Measurements from ENCODE around the gene CABLES1.
"Not testable (repeated sequence)": the region's sequence is repeated elsewhere in the genome, so short reads cannot be mapped to it uniquely, and the experiment has no call there.

CABLES1 gene

DNA sequence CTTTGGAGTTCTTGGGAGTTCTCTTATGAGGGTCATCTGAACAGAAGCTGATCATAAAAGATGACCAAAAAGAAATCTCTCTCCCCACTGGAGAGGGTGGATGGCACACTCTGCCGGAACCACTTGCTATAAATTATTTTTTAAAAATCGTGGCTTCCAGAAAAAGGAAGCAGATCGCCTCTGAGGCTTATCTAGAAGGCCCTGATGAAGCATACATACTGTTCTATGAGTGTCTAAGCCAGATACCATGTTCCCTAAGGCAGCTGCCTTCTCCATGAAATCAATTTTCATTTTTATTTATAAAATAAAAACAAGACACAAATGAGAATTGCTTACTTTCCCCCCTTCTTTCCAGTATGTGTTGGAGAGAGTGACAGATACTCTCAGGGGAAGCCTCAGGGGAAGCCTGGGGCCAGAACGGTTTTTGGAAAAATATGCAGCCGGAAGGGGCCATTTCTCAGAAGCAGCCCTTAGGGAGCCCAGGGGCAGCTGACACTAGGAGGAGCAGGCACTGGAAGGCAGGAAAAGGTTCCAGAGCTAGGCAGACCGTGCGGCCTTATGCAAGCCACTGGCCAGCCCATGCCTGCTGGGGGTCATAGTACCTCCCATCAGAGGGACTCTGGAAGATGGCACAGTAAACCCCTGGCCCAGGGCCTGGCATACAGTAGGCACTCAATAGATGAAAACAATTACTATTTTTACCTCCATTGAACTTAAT is 130.6 kb downstream of the CABLES1 start:
- TF ChIP-seq, protein P1, sequence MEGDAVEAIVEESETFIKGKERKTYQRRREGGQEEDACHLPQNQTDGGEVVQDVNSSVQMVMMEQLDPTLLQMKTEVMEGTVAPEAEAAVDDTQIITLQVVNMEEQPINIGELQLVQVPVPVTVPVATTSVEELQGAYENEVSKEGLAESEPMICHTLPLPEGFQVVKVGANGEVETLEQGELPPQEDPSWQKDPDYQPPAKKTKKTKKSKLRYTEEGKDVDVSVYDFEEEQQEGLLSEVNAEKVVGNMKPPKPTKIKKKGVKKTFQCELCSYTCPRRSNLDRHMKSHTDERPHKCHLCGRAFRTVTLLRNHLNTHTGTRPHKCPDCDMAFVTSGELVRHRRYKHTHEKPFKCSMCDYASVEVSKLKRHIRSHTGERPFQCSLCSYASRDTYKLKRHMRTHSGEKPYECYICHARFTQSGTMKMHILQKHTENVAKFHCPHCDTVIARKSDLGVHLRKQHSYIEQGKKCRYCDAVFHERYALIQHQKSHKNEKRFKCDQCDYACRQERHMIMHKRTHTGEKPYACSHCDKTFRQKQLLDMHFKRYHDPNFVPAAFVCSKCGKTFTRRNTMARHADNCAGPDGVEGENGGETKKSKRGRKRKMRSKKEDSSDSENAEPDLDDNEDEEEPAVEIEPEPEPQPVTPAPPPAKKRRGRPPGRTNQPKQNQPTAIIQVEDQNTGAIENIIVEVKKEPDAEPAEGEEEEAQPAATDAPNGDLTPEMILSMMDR (IDR thresholded peaks at IDR 0.05; ENCODE audit: control insufficient read depth, extremely low read depth, insufficient read depth): no peak
- no peak overlapping the region for H3K4me3 ChIP-seq (ENCODE audit: low read depth, low read length)
- DNase-seq (ENCODE audit: low read depth): no peak

DNA sequence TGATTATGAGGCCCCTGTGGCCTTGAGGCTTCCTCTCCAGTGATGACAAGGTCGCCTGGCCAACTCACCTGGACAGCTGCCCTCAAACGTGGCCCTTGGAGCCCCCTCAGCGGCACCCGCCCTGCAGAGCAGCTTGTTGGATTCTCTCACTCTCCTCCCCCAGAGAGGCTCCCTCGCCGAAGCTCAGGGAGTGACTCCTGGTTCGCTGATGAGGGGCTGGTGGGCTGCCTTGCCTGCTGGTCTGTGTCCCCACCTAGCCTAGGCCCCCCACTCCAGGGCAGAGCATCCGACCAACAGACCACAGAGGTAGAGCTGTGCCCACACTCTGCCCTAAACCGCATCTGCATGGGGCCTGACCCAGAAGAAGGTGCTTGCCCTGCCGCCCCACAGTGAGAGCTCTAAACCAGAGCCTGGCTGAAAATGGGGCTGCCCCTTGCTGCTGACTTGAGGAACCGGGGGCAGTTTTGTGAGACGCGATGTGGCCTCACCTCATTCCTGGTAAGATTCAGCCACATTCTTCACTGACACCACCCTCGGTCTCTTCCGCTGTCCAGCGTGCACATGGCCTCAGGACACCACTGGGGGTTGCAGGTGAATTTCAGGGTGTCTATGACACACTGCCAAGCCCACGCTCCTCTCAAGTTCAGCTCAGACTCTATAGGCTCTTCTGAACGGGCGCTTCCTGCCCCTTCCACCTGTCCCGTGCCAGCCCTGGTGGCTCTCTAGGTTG is 131.6 kb downstream of the CABLES1 start:
- H3K4me3 ChIP-seq (ENCODE audit: low read depth, low read length): no peak overlapping the region
- TF ChIP-seq, protein P1 (IDR thresholded peaks at IDR 0.05; ENCODE audit: control insufficient read depth, extremely low read depth, insufficient read depth): no peak
- no peak for DNase-seq (ENCODE audit: low read depth)

DNA sequence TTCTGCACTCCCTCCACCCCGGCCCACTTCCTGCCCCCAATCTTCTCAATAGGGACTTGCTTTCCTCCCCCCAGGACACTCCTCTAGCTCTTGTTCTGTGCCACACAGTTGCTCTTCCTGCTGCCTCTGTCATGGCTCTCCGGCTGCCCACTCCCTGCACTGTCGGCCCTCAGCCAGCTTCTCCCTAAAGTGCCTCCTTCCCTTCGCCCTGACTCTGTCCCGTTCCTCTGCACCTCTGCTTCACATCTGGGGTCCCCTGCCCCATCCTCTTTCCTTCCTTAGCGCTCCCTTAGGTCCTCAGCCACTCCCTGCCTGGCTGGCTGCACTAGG is 132.1 kb downstream of the CABLES1 start:
- H3K4me3 ChIP-seq (ENCODE audit: low read depth, low read length): no peak overlapping the region
- no peak for DNase-seq (ENCODE audit: low read depth)
- TF ChIP-seq, protein P1 (IDR thresholded peaks at IDR 0.05; ENCODE audit: control insufficient read depth, extremely low read depth, insufficient read depth): no peak

DNA sequence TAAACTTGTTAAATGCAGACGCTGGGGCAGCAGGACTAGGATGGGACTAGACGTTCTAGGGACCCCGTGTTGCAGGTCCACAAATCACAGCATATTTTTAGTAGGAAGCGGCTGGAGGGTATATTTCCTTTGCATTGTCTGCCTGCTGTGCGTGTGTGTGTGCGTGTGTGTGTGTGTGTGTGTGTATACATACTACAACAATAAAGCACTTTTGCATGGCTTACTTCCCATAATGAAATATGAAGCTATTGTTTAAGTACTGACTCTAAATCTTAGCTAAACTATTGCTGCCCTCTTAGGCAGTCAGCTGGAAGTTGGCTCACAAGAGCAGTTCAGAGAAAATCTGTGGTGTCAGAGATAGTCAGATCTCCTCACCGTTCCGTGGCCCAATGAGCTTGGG is 133.4 kb downstream of the CABLES1 start:
- no peak for DNase-seq (ENCODE audit: low read depth)
- TF ChIP-seq, protein P1 (IDR thresholded peaks at IDR 0.05; ENCODE audit: control insufficient read depth, extremely low read depth, insufficient read depth): no peak
- H3K4me3 ChIP-seq (ENCODE audit: low read depth, low read length): no peak overlapping the region

GRCh38 chr18:23269068-23269467 is 133.8 kb downstream of the CABLES1 start:
- not testable (repeated sequence) for H3K4me3 ChIP-seq (ENCODE audit: low read depth, low read length); DNase-seq (ENCODE audit: low read depth)

- no peak for DNase-seq (ENCODE audit: low read depth)
- no peak overlapping the region for H3K4me3 ChIP-seq (ENCODE audit: low read depth, low read length)
- TF ChIP-seq, protein P1 (IDR thresholded peaks at IDR 0.05; ENCODE audit: control insufficient read depth, extremely low read depth, insufficient read depth): no peak
Observed at GRCh38 chr18:23269928-23270327, 134.6 kb downstream of the CABLES1 start.

DNA sequence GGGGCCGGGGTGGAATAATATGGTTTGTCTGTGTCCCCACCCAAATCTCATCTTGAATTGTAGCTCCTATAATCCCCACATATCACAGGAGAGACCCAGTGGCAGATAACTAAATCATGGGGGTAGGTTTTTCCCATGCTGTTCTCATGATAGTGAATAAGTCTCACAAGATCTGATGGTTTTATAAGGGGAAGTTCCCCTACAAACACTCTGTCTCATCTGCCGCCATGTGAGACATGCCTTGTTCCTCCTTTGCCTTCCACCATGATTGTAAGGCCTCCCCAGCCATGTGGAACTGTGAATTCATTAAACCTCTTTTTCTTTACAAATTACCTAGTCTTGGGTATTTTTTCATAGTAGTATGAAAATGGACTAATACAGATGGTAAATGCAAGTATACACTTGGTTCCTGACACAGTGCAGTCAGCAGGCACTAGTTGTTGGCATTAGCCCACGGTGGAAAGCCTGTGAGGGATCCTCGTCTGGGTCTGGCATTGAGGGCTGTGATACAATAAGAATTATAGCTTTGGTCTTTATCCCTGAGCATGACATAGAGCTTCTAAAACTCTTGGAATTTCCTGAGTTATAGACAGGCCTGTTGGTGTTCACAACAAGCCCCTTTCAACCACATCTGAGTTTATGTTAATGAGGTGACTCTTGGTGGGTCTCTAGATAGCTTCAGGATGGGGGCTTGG is 135.8 kb downstream of the CABLES1 start:
- TF ChIP-seq, protein P1 (IDR thresholded peaks at IDR 0.05; ENCODE audit: control insufficient read depth, extremely low read depth, insufficient read depth): no peak
- DNase-seq (ENCODE audit: low read depth): no peak
- no peak overlapping the region for H3K4me3 ChIP-seq (ENCODE audit: low read depth, low read length)
